Astrocyte of the hippocampus (primary cell): ENCODE results near the gene RAD52.
"Not testable (repeated sequence)": the region's sequence is repeated elsewhere in the genome, so short reads cannot be mapped to it uniquely, and the experiment has no call there.

Source experiments
- DNase-seq: peaks from one replicate; pipeline ENCODE4 v3.0.0; 2011; ENCODE audit warnings: low read depth, low spot score

Gene RAD52

DNA sequence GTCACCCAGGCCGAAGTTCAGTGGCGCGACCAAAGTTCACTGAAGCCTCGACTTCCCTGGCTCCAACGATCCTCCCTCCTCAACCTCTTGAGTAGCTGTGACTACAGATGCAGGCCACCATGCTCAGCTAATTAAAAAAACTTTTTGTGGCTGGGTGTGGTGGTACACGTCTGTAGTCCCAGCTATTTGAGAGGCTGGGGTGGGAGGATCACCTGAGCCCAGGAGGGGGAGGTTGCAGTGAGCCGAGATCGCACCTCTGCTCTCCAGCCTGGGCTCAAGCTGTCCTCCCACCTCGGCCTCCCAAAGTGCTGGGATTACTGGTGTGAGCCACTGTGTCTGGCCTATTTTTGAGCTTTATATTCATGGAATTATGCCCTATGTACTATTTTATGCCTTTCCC is 18.1 kb upstream of the RAD52 start:
- no peak for DNase-seq

DNA sequence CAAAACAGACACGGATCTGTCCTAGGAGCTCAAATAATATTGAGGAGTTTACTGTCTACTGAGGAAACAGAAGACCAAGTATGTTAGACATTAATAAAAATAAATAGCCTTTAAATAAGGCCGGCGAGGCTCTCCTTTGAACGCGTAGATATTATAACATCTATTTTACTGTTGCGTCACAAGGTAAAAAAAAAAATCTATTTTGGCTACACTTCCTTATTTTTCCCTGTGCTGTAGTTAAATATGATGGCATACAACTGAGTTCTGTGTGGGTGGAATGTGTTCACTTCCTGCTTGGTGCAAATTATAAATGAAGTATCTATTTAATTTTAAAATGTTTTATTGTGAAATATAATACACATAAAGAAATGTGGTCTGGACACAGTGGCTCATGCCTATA is 17.2 kb upstream of the RAD52 start:
- no peak for DNase-seq

GRCh38 chr12:958588-959123 is 9.2 kb upstream of the RAD52 start:
- DNase-seq: peak; percentile 7

GRCh38 chr12:955939-956338 is 6.4 kb upstream of the RAD52 start:
- no peak for DNase-seq

- peak; percentile 11 for DNase-seq
These were observed 5.2 kb upstream of the RAD52 start for GRCh38 chr12:954741-955140.

DNA sequence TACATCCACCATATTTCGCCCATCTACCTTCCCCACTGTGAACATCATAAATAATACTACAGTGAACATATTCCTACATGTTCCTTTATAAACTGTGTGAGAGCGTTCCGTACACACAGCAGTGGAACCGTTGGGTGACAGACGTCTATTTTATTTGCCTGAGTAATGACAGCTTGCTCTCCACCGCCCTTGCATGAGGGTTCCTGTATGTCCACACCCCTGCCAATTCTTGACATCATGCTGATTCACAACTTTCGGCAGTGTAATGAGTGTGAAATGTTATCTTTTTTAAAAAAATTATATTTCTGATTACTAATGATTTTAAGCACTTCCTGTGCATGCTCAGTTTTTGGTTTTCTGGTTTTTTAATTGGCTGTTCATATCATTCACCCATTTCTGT is 4.3 kb upstream of the RAD52 start:
- peak; percentile 9 for DNase-seq

DNA sequence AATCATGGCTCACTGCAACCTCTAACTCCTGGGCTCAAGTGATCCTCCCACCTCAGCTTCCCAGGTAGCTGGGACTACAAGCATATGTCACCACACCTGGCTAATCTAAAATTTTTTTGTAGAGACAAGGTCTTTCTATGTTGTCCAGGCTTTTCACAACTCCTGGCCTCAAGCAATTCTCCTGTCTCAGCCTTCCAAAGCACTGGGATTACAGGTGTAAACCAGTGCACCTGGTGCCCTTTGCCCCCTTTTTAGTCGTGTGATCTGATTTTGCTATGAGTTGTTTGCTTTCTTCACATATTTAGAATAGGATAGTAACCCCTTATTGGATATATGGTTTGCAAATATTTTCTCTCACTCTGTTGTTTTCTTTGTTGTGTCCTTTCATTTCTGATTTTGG is 1.7 kb upstream of the RAD52 start:
- no peak for DNase-seq

DNA sequence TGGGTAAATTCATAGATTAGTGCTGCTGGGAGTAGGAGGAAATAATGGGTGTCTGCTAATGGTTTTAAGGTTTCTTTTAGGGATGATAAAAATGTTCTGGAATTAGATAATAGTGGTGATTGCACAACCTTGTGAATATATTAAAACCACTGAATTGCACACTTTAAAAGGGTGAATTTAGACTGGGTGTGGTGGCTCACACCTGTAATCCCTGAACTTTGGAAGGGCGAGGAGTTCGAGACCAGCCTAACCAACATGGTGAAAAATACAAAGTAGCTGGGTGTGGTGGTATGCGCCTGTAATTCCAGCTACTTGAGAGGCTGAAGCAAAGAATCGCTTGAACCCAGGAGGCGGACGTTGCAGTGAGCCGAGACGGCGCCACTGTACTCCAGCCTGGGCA is 1.3 kb downstream of the RAD52 start:
- DNase-seq: no peak

GRCh38 chr12:946631-947030 is 2.9 kb downstream of the RAD52 start:
- no peak for DNase-seq

- DNase-seq: no peak
These were observed 3.3 kb downstream of the RAD52 start for GRCh38 chr12:946212-946611.

- no peak for DNase-seq
These were observed 5.3 kb downstream of the RAD52 start for GRCh38 chr12:944211-944610.

DNA sequence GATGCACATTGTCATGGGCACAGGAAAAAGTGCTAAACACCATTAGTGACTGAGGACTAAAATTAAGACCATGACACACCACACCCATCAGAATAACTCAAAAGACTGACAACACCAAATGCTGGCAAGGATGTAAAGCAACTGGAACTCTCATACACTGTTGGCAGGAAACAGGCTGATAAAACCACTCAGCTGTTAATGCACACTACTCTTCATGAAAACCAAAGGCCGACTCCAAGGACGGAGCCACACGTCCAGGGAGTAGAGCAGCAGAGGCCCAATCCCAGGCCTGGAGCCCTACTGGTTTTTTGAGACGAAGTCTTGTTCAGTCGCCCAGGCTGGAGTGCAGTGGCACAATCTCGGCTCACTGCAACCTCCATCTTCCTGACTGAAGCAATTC is 6.4 kb downstream of the RAD52 start:
- no peak for DNase-seq

GRCh38 chr12:938810-939209 is 10.7 kb downstream of the RAD52 start:
- DNase-seq: no peak

- DNase-seq: no peak
These were observed 12.8 kb downstream of the RAD52 start for GRCh38 chr12:936377-937345.

GRCh38 chr12:935891-936290 is 13.6 kb downstream of the RAD52 start:
- DNase-seq: not testable (repeated sequence)

- no peak for DNase-seq
These were observed 17.9 kb downstream of the RAD52 start for GRCh38 chr12:931591-931990.

- DNase-seq: no peak
These were observed 18.4 kb downstream of the RAD52 start for GRCh38 chr12:931060-931459.

GRCh38 chr12:926641-927040 is 22.9 kb downstream of the RAD52 start:
- DNase-seq: no peak

- no peak for DNase-seq
These were observed 27.2 kb downstream of the RAD52 start for GRCh38 chr12:922285-922684.

DNA sequence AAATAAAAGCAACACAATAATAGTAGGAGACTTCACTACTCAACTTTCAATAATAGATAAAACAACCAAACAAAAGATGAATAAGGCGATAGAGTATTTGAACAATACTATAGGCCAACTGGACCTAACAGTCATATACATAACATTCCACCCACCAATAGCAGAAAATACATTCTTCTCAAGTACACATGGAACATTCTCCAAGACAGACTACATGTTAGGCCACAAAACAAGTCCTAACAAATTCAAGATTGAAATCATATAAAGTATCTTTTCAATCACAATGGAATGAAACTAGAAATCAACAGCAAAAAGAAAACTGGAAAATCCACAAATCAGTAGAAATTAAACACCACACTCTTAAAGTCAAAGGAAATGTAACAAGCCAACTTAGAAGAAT is 28.8 kb downstream of the RAD52 start:
- DNase-seq: no peak

GRCh38 chr12:916712-917445 is 32.6 kb downstream of the RAD52 start:
- no peak for DNase-seq

GRCh38 chr12:916240-916639 is 33.3 kb downstream of the RAD52 start:
- no peak for DNase-seq

DNA sequence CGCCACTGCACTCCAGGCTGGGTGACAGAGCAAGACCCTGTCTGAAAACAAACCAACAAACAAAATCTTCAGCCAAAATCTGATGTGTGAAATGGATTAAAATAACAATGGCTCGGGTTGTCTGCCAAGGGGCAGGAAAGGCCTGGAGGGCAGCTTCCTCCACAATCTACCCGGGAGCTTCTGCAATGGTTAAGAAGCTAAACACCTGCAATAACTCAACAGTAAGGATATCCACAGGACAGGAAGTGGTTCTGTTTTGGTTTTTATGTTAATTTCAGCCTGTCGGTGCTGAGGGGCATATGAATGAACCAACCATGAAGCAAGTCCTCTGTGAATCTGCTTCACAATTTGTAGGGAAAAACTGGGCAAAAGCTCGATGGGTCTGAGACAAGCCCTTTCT is 34.4 kb downstream of the RAD52 start:
- no peak for DNase-seq
